Mucosa of gallbladder (tissue), 1 donor: ENCODE measurements around the gene ARHGEF4. TPM values are rescaled to one million over a fixed set of nuclear protein-coding genes. Genes with fewer than 3 reads are reported as not detected.
"Not testable (repeated sequence)": the region's sequence is repeated elsewhere in the genome, so short reads cannot be mapped to it uniquely, and the experiment has no call there.

Experiments used
- DNase-seq: peaks from one replicate; pipeline ENCODE4 v3.0.0-alpha.2; 2020; ENCODE audit warnings: low spot score
- total RNA-seq: library from RNA; stranded (reverse); gene quantifications from one replicate; pipeline ENCODE4 v1.2.1, GENCODE V29; 2021
- donor health status: DM: no; HTN: no; CAD: no.

Gene ARHGEF4
- total RNA-seq, 1 donor from 2014 or later: 11.7 TPM

DNA sequence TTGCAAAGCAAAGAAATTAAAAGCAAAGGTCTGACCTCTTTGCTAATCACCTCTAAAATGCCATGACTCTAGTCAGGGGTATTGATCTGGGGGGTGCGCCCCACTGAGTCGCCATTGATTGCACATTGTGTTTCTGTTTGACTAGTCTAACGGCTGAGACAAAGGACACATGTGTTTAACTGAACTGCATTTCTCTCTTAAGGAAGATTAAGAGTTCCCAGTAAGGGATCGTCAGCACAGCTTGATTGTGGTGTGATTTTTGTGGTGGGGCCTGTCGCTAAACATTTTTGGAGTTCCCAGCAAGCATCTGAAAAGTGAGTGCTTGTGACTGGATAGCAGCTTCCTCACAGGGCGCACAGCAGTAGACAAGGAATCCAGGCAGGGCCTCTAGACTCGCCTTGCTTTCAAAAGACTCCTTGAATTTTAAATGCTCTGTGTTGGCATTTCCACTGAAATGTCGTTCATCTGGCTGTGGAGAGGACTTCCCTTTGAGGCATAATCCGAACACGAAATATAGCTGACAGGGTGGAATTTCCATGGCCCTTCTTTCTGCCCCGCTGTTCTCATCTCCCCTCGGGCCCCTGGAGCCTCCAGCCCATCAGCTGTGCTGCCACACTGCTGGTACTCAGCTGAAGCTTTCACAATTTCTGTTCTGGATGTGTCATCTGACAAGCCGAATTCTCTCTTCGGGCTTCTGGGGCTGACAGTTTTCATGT is 130.2 kb downstream of the ARHGEF4 start:
- peak; percentile 53 for DNase-seq

GRCh38 chr2:130972410-130972809 is 135.7 kb downstream of the ARHGEF4 start:
- DNase-seq: no peak

DNA sequence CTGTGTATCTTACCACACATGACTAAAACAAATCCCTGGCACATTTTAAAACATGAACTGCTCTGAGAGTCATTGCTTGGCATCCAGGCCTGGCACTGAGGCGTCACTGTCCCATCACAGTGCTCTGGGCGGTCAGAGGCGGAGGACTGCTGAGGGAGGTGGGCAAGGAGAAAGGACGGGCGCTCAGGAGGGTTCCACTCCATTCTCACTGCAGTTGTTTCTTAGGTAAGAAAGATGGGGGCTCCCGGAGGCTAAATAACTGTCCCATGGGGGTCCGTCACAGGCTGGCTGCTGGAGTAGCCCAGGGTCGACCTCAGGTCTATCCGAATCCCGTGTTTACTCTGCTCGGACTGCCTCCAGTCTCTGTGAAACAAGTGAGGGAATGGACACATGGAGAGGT is 139.0 kb downstream of the ARHGEF4 start:
- no peak for DNase-seq

DNA sequence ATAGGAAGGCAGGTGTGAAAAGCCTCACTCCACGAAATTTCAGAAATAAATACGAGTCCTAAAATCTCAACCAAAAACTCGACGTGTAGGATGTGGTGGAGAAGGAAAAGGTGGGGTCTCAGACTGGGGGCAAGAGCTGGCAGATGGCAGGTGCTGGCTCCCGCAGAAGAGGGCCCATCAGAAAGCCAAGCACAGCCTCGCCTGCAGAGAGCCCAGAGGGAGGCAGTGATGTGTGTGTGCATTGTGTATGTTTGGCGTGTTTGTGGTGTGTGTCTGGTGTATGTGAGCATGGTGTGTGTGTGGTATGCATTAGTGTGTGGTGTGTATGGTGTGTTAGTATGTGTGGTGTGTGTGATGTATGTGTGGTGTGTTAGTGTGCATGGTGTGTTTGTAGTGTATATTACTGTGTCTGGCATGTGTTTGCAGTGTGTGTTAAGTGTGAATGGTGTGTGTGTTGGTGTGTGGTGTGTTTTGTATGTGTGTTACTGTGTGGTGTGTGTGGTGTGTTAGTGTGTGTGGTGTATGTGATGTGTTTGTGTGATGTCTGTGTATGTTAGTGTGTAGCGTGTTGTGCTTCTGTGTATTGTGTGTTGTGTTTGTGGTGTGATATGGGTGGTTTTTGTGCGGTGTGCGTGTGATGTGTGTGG is 140.0 kb downstream of the ARHGEF4 start:
- no peak for DNase-seq

GRCh38 chr2:130977461-130978050 is 140.8 kb downstream of the ARHGEF4 start:
- no peak for DNase-seq

GRCh38 chr2:130981667-130982066 is 145.0 kb downstream of the ARHGEF4 start:
- no peak for DNase-seq

DNA sequence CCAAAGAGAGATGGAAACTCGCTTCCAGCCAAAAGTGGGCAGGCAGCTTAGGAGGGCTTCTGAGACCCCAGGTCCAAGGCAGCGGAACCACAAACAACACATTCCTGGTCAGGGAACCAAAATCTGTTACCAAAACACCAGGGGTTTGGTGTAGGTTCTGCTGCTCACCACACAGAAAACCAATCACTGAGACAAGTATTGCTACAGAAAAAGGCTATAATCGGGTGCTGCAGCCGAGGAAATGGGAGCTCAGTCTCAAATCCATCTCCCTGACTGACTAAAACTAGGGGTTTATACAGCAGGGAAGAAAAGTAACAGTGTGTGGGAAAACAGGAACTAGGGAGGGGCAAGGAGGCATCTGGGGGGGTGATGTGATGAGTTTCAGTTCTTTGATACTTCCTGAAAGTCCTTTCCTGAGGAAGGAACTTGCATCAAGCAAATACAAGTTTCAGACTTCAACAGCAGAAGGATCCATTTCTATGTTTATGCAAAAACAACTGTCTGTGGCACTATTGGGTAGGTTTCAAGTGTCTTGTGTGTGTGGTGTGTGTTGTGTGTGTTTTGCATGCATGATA is 148.6 kb downstream of the ARHGEF4 start:
- DNase-seq: no peak

GRCh38 chr2:130985831-130986649 is 149.3 kb downstream of the ARHGEF4 start:
- DNase-seq: no peak

DNA sequence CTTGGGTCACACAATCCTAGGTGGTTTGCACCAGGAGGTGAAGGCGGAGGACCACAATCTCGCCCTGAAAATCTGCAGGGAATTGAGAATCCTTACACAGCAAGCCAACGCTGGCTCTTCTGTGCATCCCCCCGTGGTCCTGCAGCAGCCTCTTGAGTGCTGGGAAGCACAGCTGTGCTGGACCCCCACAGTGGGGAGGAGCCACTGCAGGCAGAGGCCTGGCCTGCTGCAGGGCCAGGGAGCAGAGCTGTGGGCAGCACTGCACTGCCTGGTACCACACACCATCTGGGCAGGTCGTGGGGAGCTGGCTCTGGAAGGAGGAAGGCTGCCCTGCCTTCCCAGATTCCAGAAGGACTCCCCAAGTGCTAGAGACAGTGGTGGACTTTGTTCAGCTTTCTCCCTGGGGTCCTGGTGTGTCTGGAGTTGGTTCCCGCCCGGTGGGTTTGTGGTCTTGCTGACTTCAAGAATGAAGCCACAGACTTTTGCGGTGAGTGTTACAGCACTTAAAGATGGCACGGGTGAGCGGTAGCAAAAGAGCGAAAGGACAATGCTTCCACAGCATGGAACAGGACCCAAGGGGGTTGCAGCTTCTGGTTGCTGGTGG is 150.3 kb downstream of the ARHGEF4 start:
- DNase-seq: no peak

GRCh38 chr2:130987519-130988425 is 151.1 kb downstream of the ARHGEF4 start:
- DNase-seq: no peak

DNA sequence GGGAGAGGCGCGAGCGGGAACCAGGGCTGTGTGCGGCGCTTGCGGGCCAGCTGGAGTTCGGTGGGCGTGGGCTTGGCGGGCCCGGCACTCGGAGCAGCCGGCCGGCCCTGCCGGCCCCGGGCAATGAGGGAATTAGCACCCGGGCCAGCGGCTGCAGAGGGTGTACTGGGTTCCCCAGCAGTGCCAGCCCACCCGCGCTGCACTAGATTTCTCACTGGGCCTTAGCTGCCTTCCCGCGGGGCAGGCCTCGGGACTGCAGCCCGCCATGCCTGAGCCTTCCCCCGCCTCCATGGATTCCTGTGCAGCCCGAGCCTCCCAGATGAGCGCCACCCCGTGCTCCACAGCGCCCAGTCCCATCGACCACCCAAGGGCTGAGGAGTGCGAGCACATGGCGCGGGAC is 154.7 kb downstream of the ARHGEF4 start:
- not testable (repeated sequence) for DNase-seq

- DNase-seq: not testable (repeated sequence)
Observed at GRCh38 chr2:130992003-130992402, 155.3 kb downstream of the ARHGEF4 start.

GRCh38 chr2:130996691-130997090 is 160.0 kb downstream of the ARHGEF4 start:
- DNase-seq: no peak

DNA sequence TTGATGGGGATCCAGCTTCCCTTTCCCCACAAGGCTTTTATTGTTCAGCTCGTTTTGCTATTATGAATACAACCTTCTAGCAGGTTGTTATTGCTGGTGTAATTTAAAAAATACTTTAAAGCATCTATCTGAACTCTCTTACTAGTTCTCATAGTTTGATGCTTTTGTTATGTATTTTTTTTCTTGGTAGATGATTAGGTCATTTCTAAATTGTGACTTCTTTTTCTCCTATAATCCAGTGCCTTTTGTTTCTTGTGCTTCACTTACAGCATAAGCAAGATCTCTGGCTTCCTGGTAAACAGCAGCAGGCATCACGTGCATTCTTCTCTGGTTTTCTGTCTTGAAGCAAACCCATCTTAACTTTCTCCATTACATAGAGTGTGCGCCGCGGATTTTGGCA is 160.5 kb downstream of the ARHGEF4 start:
- DNase-seq: no peak

GRCh38 chr2:130998561-130998960 is 161.8 kb downstream of the ARHGEF4 start:
- no peak for DNase-seq

GRCh38 chr2:131004446-131005209 is 167.9 kb downstream of the ARHGEF4 start:
- DNase-seq: no peak

DNA sequence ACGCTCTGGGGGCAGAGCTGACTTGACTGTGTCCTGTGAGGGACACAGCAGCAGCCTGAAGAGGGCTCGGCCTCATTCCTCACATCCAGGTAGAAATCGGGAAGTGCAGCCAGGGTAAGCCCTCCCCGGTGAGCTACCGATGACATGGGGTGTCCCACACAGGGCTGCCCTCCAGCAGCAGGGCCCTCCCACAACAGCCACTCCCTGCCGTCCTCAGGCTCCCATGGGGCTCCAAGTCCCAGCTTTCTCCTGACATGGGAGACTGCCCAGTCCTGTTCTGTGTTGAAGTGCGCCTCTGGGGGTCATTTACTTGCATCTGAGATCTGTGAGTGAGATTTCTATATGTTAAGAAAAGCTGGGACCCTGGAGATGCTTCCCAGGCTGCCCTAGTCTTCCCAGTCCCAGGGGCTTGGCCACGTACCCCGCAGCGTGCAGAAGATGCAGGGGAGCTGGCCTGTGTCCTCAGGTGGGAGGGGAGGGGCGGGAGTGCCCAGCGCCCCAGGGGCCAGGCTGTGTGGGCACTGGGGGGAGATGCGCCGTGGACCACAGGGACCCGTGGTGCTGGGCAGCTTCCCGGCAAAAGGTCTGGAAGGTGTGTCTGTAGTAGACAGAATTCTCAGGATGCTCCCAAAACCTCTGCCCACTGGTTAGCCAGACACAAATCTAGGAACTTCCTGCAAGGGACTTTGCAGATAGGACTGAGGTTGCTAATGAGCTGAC is 168.7 kb downstream of the ARHGEF4 start:
- DNase-seq: no peak

- DNase-seq: no peak
Observed at GRCh38 chr2:131006561-131006960, 169.8 kb downstream of the ARHGEF4 start.

- DNase-seq: no peak
Observed at GRCh38 chr2:131008967-131009366, 172.3 kb downstream of the ARHGEF4 start.
